ENCODE measurements around the gene PTPN18.
A peak's percentile ranks its signal among the peaks of the same experiment; 100 is the strongest.

The PTPN18 gene

GRCh38 chr2:130368786-130369185 is 12.9 kb downstream of the PTPN18 start:
- no peak for DNase-seq

- no peak for DNase-seq
Measured at GRCh38 chr2:130369311-130369964, 13.6 kb downstream of the PTPN18 start.

- DNase-seq: no peak
Measured at GRCh38 chr2:130369965-130370341, 14.1 kb downstream of the PTPN18 start.

- no peak for DNase-seq
Measured at GRCh38 chr2:130370490-130370889, 14.6 kb downstream of the PTPN18 start.

- DNase-seq: peak; percentile 41
Measured at GRCh38 chr2:130371723-130372054, 15.8 kb downstream of the PTPN18 start.

GRCh38 chr2:130372055-130372832 is 16.4 kb downstream of the PTPN18 start:
- DNase-seq: peak; percentile 61

- no peak for DNase-seq
Measured at GRCh38 chr2:130372833-130373807, 17.3 kb downstream of the PTPN18 start.

- no peak for DNase-seq
Measured at GRCh38 chr2:130373808-130374365, 18.0 kb downstream of the PTPN18 start.

GRCh38 chr2:130374587-130375290 is 18.9 kb downstream of the PTPN18 start:
- no peak for DNase-seq

GRCh38 chr2:130375291-130376266 is 19.7 kb downstream of the PTPN18 start:
- no peak for DNase-seq

- DNase-seq: no peak
Measured at GRCh38 chr2:130376433-130377293, 20.8 kb downstream of the PTPN18 start.

- no peak for DNase-seq
Measured at GRCh38 chr2:130377491-130377890, 21.6 kb downstream of the PTPN18 start.

GRCh38 chr2:130378206-130378897 is 22.5 kb downstream of the PTPN18 start:
- no peak for DNase-seq

GRCh38 chr2:130378898-130379214 is 23.0 kb downstream of the PTPN18 start:
- no peak for DNase-seq

- no peak for DNase-seq
Measured at GRCh38 chr2:130380096-130380934, 24.5 kb downstream of the PTPN18 start.

- DNase-seq: no peak
Measured at GRCh38 chr2:130381145-130381544, 25.3 kb downstream of the PTPN18 start.

- DNase-seq: no peak
Measured at GRCh38 chr2:130381619-130382018, 25.8 kb downstream of the PTPN18 start.

- no peak for DNase-seq
Measured at GRCh38 chr2:130382313-130382917, 26.6 kb downstream of the PTPN18 start.

Measured in NCI-H1105 treated with DMSO at 0.1 percent for 48 hours (cell line).